ENCODE results near the gene SYCP2. TPM values are rescaled to one million over a fixed set of nuclear protein-coding genes. Genes with fewer than 3 reads are reported as not detected.

The SYCP2 gene
- polyA plus RNA-seq, 1 experiment: 0.24 TPM

DNA sequence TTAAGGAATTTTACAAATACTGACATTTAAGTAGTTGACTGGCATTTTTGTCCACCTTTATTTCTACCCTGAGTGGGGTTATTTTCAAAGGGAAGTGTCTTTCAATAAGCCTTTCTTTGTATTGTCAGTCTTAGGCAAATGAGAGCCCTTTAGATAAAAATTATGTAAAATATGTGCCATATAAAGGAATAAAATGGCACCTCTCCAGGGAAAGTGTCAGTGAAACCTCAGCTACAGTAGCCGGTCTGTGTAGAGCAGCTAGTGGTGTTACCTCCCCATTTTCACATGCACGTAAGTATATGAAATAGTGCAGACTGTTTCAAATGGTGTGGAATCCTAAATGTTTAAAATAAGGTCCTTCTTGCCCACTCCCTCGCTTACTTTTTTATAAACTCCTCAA, 11.7 kb upstream of the SYCP2 start:
- no peak overlapping the region for H3K27ac ChIP-seq (ENCODE audit: low read depth, low read length)
- no peaks in the 10 kb centered on the region for H3K9me3 ChIP-seq (ENCODE audit: control insufficient read depth, insufficient read depth, low read length)
- ChIA-PET POLR2A (interaction anchor here (0.7 kb wide), 1 partner anchor 1323 kb away, joined by 3 read pairs; no protein-coding TSS in a partner anchor), CTCF (interaction anchor here (2.4 kb wide), 2 partner anchors 10 to 11 kb away, joined by 9 to 14 read pairs; partner anchors contain the start of gene SYCP2)
- no peak overlapping the region for H3K4me3 ChIP-seq (ENCODE audit: low read depth, low read length)
- no peaks in the 10 kb centered on the region for H3K27me3 ChIP-seq (ENCODE audit: control insufficient read depth, insufficient read depth, low read length)
- TF ChIP-seq, protein P1, sequence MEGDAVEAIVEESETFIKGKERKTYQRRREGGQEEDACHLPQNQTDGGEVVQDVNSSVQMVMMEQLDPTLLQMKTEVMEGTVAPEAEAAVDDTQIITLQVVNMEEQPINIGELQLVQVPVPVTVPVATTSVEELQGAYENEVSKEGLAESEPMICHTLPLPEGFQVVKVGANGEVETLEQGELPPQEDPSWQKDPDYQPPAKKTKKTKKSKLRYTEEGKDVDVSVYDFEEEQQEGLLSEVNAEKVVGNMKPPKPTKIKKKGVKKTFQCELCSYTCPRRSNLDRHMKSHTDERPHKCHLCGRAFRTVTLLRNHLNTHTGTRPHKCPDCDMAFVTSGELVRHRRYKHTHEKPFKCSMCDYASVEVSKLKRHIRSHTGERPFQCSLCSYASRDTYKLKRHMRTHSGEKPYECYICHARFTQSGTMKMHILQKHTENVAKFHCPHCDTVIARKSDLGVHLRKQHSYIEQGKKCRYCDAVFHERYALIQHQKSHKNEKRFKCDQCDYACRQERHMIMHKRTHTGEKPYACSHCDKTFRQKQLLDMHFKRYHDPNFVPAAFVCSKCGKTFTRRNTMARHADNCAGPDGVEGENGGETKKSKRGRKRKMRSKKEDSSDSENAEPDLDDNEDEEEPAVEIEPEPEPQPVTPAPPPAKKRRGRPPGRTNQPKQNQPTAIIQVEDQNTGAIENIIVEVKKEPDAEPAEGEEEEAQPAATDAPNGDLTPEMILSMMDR (IDR thresholded peaks at IDR 0.05; ENCODE audit: low read depth, low read length): no peak
- no peak for DNase-seq (ENCODE audit: low read depth, low spot score)

DNA sequence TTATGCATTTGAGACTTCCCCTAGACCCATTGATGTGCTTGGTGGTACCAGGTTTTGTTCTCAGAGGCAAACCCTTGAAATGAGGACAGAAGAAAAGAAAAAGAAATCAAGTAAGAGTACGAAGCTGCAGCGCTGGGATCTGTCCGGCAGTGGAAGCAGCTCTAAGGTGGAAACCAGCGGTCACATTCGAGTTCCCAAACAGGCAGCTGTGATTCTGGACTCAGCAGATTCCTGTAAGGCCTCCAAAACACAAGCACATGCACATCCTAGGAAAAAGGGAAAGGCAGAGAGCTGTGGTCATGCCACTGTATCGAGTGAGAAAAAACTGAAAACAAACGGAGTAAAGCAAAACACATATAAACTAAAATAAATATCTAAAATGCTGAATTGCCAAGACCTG, 11.3 kb upstream of the SYCP2 start:
- TF ChIP-seq, protein P1 (IDR thresholded peaks at IDR 0.05; ENCODE audit: low read depth, low read length): no peak
- DNase-seq (ENCODE audit: low read depth, low spot score): no peak
- H3K4me3 ChIP-seq (ENCODE audit: low read depth, low read length): no peak overlapping the region
- no peak overlapping the region for H3K27ac ChIP-seq (ENCODE audit: low read depth, low read length)
- no peaks in the 10 kb centered on the region for H3K27me3 ChIP-seq (ENCODE audit: control insufficient read depth, insufficient read depth, low read length)
- H3K9me3 ChIP-seq (ENCODE audit: control insufficient read depth, insufficient read depth, low read length): peaks cover 2% of the 10 kb centered on the region; the same call in 1 of the 2 replicates
- ChIA-PET POLR2A (no interaction called here), CTCF (interaction anchor here (0.9 to 1.2 kb wide), 2 partner anchors 10 to 113 kb away, joined by 3 to 6 read pairs; no protein-coding TSS in a partner anchor)

DNA sequence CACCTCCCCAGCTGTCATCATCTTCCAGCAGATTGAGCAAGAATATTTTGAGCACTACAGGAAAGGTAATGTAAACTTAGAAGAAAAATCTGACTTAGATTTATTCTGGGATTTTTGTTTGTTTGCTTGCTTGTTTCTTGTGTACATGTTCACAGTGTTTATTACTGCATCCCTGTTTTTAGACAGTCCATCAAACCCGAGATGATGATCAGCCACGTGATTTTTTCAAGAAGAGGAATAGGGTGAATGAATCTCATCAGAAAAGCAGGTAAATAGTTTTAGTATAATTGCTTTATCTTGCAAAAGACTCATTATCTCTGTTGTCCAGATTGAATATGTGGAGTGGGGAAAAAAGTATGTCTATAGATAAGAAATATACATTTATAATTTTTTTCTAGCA, 8.8 kb upstream of the SYCP2 start:
- POLR2A ChIA-PET: no interaction called here
- Histone ChIP-seq H3K4me3 (ENCODE audit: low read depth, low read length) (no peak overlapping the region), H3K27ac (ENCODE audit: low read depth, low read length) (no peak overlapping the region), H3K27me3 (ENCODE audit: control insufficient read depth, insufficient read depth, low read length) (no peaks in the 10 kb centered on the region), H3K9me3 (ENCODE audit: control insufficient read depth, insufficient read depth, low read length) (peaks cover 7% of the 10 kb centered on the region; the same call in 1 of the 2 replicates)
- TF ChIP-seq, protein P1 (IDR thresholded peaks at IDR 0.05; ENCODE audit: low read depth, low read length): no peak
- CTCF ChIA-PET: no interaction called here
- DNase-seq (ENCODE audit: low read depth, low spot score): no peak

DNA sequence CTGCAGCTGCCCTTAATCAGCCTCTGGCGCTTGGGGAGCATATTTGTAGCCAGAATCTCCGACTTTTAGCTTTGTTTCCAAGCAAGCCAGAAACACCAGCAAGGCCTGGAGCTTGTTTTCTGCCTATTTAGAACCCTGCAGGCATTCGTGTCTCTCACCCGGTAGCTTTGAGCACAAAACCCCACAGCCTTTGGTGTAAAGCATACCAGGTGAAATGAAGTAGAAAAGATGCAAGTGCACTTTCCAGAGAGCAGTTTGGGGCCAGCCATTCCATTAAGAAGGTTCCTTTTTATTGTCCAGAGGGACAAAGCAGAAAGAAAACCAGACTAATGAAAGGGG, 7.5 kb upstream of the SYCP2 start:
- ChIA-PET CTCF (interaction anchor here (0.9 to 3.3 kb wide), 6 partner anchors 8 to 197 kb away, joined by 3 to 10 read pairs (median 3); no protein-coding TSS in a partner anchor), POLR2A (no interaction called here)
- TF ChIP-seq, protein P1 (IDR thresholded peaks at IDR 0.05; ENCODE audit: low read depth, low read length): no peak
- no peak for DNase-seq (ENCODE audit: low read depth, low spot score)
- H3K27ac ChIP-seq (ENCODE audit: low read depth, low read length): peak overlapping the region; percentile 97
- H3K9me3 ChIP-seq (ENCODE audit: control insufficient read depth, insufficient read depth, low read length): peaks cover 7% of the 10 kb centered on the region; the same call in 1 of the 2 replicates
- no peaks in the 10 kb centered on the region for H3K27me3 ChIP-seq (ENCODE audit: control insufficient read depth, insufficient read depth, low read length)
- peak overlapping the region; percentile 89 for H3K4me3 ChIP-seq (ENCODE audit: low read depth, low read length)

DNA sequence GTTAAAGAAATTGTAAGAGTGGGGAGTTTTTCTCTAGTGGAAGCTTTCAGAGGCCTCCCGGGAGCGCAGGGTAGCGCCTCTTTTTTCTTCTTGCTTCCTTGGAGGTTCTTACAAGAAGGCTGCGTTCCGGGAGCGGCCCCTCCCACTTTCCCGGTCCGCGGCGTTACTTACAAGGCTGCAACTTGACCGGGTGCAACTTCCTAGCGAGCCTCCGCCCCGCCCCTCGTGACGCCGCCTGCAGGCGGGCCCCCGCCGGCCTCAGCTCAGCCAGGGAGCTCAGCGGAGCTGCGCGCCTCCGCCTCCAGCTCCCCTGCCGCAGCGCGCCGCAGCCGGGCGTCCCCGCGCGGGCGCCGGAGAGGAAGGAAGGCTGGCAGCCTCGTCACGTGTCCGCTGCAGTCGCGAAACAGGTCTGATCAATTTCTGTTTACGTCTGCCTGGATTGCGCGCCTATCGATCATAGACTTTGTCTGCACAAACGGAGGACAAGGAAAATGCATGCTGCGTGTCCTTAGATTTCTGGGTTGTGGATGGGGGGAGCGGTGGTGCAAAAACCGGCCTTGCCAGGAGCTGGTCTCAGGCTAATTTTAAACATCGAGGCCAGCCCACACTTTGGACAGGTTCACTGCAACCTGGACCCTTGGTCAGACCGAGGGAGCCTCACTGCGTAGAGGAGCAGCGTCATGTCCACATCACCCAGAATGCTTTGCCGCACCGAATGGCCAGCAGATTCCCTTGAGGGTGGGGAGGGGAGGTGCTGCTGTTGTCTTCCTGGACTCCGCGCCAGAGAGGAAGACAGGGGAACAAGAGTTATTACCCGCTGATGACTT, 6.9 kb upstream of the SYCP2 start, which contains the start of the genes FAM217B and PPP1R3D:
Gene FAM217B, plus strand, starts transcription at position 261 of the 827 bp plus-strand sequence. CDS start 3,555 bp downstream, outside the sequence.
Gene PPP1R3D, minus strand, starts transcription at position 177 of the 827 bp plus-strand sequence. CDS start 374 bp downstream, outside the sequence.
- DNase-seq (ENCODE audit: low read depth, low spot score): peak; percentile 91
- Histone ChIP-seq H3K27ac (ENCODE audit: low read depth, low read length) (peak within 1 kb of the TSS; percentile 97), H3K4me3 (ENCODE audit: low read depth, low read length) (peak within 1 kb of the TSS; percentile 89), H3K9me3 (ENCODE audit: control insufficient read depth, insufficient read depth, low read length) (peaks cover 7% of the 10 kb centered on the region; the same call in 1 of the 2 replicates), H3K27me3 (ENCODE audit: control insufficient read depth, insufficient read depth, low read length) (no peaks in the 10 kb centered on the region)
- ChIA-PET CTCF (interaction anchor here (0.9 to 3.3 kb wide), 7 partner anchors 8 to 197 kb away, joined by 3 to 10 read pairs (median 3); no protein-coding TSS in a partner anchor), POLR2A (interaction anchor here (0.6 to 1.0 kb wide), 4 partner anchors 106 to 1554 kb away, joined by 3 to 5 read pairs (median 3); no protein-coding TSS in a partner anchor)
- TF ChIP-seq, protein P1 (IDR thresholded peaks at IDR 0.05; ENCODE audit: low read depth, low read length): peak; percentile 12; the same call in 1 of the 2 replicates

Data from AG04450 (cell line).